H7 (cell line): ENCODE measurements around the gene EDAR. TPM values are rescaled to one million over a fixed set of nuclear protein-coding genes. Genes with fewer than 3 reads are reported as not detected.

ENCODE experiments used
- DNase-seq: peaks from one replicate; pipeline ENCODE4 v3.0.0; 2012
- H3K27me3 ChIP-seq: 2 replicates; pipeline ENCODE4 v1.6.0; 2011; ENCODE audit warnings: mild to moderate bottlenecking, low read length; ENCODE audit not compliant: control insufficient read depth, insufficient read depth
- H3K36me3 ChIP-seq: replicated peaks from 2 replicates; pipeline ENCODE4 v1.5.1; 2011; ENCODE audit warnings: low read length; ENCODE audit not compliant: control insufficient read depth, insufficient read depth
- H3K4me3 ChIP-seq: 2 replicates; pipeline ENCODE4 v1.5.1; 2011; ENCODE audit warnings: low read depth, mild to moderate bottlenecking, control low read depth, low read length, moderate library complexity; ENCODE audit not compliant: insufficient read depth
- total RNA-seq: library from RNA; depleted of rRNA; stranded (reverse); fragments of >200 nt; shearing (Covaris generic); gene quantifications from 2 replicates; pipeline ENCODE4 v1.2.3, GENCODE V29; 2014

The EDAR gene
- total RNA-seq, 1 experiment from 2014 or later, result 0.03 TPM

DNA sequence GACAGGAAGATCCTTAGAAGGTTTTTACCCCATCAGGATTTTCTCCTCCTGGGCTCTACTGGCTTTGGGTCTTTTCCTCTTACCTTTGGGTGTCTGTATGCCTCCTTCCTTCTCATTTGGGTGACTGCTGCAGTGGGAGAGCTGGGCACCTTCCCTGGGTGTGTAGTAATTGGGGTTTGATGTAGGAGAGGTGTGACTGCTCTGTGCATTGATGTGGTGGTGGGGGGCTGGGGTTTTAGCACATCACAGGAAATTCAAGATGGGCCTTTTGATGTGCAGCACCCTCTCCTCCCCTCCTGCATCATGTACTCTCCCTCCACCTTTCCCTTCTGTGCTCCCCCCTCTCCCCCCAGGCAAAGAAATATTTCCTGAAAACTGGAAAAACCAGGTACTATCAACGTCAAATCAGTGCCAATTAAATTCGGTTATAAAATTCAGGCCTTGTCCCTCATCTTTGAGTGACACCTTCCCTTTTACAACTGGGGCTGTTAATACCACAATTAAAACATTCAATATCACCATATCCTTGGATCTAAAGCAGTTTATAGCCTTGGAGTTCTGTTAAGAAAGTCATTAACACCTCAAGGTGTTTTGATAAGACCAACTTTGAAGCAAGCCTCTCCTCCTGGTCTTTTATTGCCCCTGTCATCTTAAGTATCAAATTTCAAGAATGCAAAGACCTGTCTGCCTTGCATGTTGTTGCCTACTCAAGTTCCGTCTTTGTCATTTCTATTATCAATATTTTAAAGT, 23.3 kb downstream of the EDAR start:
- no peaks in the 10 kb centered on the region for H3K36me3 ChIP-seq
- no peak for DNase-seq
- no peaks in the 10 kb centered on the region for H3K27me3 ChIP-seq
- no peak overlapping the region for H3K4me3 ChIP-seq

- H3K4me3 ChIP-seq, result no peak overlapping the region
- H3K27me3 ChIP-seq, result no peaks in the 10 kb centered on the region
- no peak for DNase-seq
- no peaks in the 10 kb centered on the region for H3K36me3 ChIP-seq
Measured at GRCh38 chr2:108963057-108963456, 26.0 kb downstream of the EDAR start.

- Histone ChIP-seq H3K27me3 (no peaks in the 10 kb centered on the region), H3K36me3 (no peaks in the 10 kb centered on the region), H3K4me3 (no peak overlapping the region)
- DNase-seq, result no peak
Measured at GRCh38 chr2:108961796-108962195, 27.2 kb downstream of the EDAR start.

DNA sequence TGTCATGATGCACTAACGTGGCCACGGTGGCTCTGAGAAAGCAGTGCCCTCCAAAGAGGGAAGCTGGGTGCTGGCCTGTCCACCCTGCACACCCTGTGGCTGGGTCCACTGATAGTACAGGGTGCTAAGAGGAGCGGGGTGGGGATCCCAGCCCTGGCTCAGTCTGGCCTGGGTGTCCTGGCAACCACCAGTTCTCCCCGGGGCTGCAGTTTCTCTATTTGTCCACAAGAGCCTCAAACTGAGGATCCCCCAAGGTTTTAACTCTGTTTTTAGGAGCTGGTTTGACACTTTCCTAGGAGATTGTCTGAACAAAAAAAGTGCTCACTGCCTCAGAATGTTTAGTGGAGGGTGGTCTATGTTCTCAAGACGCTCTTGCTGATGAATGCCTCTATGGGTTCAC, 29.0 kb downstream of the EDAR start:
- Histone ChIP-seq H3K27me3 (no peaks in the 10 kb centered on the region), H3K36me3 (no peaks in the 10 kb centered on the region), H3K4me3 (no peak overlapping the region)
- DNase-seq, result peak; percentile 83

DNA sequence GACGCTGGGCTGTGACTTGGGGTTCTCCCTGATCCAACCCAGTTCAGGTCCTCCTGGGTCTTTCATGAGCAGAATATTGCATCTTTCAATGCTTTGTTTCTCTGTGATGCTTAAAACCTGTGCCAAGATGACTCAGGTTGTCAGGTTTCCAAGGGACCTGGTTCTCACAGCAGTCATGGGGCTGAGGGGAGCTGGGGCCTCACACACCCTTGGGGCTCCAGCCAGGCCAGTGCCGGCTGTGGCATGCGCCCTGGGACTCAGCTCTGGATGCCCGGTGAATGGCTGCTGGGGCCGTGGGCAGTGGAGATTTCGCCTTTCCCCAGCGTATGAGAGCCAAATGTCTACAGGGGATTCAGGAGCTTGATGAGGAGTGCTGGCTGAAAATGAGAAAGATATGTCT, 29.6 kb downstream of the EDAR start:
- no peak for DNase-seq
- Histone ChIP-seq H3K27me3 (no peaks in the 10 kb centered on the region), H3K36me3 (no peaks in the 10 kb centered on the region)

GRCh38 chr2:108958632-108959341, 30.2 kb downstream of the EDAR start:
- DNase-seq, result no peak

More for the DNA sequence above, 29.6 kb downstream of the EDAR start:
- H3K4me3 ChIP-seq, result no peak overlapping the region

DNA sequence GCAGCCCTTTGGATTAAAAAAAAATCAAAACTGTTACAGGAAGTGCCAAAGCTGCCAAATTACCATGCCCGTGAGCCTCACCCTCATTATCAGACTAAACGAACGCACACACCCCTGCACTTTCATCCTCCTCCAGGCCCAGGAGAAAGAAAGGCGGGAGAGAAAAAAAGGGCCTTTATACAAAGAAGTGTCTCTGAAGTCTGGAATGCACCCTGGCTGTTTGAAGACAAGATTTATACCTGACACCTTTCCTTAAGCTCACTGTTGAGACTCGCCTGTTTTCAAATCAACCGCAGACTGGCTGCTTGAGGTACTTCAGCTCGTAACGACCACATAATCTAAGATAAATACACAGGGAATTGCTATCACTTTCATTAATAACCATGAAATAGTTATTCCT, 31.0 kb downstream of the EDAR start:
- Histone ChIP-seq H3K4me3 (no peak overlapping the region), H3K27me3 (no peaks in the 10 kb centered on the region), H3K36me3 (no peaks in the 10 kb centered on the region)
- DNase-seq, result no peak

More at GRCh38 chr2:108958632-108959341, 30.2 kb downstream of the EDAR start:
- Histone ChIP-seq H3K36me3 (no peaks in the 10 kb centered on the region), H3K27me3 (no peaks in the 10 kb centered on the region), H3K4me3 (no peak overlapping the region)

- Histone ChIP-seq H3K27me3 (no peaks in the 10 kb centered on the region), H3K4me3 (no peak overlapping the region), H3K36me3 (no peaks in the 10 kb centered on the region)
- DNase-seq, result no peak
Measured at GRCh38 chr2:108956375-108956774, 32.6 kb downstream of the EDAR start.

GRCh38 chr2:108950369-108951135, 38.5 kb downstream of the EDAR start:
- no peak for DNase-seq
- Histone ChIP-seq H3K36me3 (no peaks in the 10 kb centered on the region), H3K4me3 (no peak overlapping the region), H3K27me3 (no peaks in the 10 kb centered on the region; the same call in 1 of the 2 replicates)

- no peaks in the 10 kb centered on the region; the same call in 1 of the 2 replicates for H3K27me3 ChIP-seq
- no peak overlapping the region for H3K4me3 ChIP-seq
- DNase-seq, result no peak
- H3K36me3 ChIP-seq, result no peaks in the 10 kb centered on the region
Measured at GRCh38 chr2:108949316-108950239, 39.4 kb downstream of the EDAR start.

- Histone ChIP-seq H3K36me3 (no peaks in the 10 kb centered on the region), H3K27me3 (no peaks in the 10 kb centered on the region; the same call in 1 of the 2 replicates), H3K4me3 (no peak overlapping the region)
- DNase-seq, result no peak
Measured at GRCh38 chr2:108947271-108947907, 41.6 kb downstream of the EDAR start.

DNA sequence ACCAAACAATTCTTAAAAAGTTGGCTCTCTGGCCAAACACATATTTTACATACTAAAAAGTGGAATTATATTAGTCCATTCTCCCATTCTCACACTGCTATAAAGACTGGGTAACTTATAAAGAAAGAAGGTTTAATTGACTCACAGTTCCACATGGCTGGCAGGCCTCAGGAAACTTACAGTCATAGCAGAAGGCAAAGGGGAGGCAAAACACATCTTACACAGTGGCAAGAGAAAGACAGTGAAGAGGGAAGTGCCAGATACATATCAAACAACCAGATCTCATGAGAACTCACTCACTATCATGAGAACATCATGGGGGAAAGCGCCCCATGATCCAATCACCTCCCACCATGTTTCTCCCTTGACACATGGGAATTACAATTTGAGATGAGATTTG, 42.6 kb downstream of the EDAR start:
- H3K27me3 ChIP-seq, result no peaks in the 10 kb centered on the region; the same call in 1 of the 2 replicates
- H3K36me3 ChIP-seq, result no peaks in the 10 kb centered on the region
- no peak for DNase-seq
- no peak overlapping the region for H3K4me3 ChIP-seq

DNA sequence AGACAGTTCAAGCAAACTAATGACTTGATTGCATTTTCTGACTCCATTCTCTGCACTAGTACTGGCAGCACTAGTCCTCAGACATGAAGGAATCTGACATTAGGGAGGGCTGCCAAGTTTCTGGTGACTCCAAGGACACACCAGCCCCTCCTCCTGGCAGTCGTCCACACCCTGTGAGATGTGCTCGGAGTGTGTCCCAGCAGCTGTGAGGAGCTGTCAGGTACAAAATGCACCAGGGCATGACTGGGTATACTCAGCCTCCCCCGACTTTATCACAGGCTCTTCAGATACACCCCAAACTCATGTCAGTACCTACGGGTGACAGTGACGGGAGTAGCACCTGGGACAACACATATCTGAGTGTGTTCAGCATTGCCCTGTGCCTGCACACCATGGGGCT, 43.1 kb downstream of the EDAR start:
- no peak for DNase-seq
- H3K36me3 ChIP-seq, result no peaks in the 10 kb centered on the region
- H3K4me3 ChIP-seq, result no peak overlapping the region
- H3K27me3 ChIP-seq, result no peaks in the 10 kb centered on the region; the same call in 1 of the 2 replicates
